Measurements from ENCODE around the gene AUTS2.

DNA sequence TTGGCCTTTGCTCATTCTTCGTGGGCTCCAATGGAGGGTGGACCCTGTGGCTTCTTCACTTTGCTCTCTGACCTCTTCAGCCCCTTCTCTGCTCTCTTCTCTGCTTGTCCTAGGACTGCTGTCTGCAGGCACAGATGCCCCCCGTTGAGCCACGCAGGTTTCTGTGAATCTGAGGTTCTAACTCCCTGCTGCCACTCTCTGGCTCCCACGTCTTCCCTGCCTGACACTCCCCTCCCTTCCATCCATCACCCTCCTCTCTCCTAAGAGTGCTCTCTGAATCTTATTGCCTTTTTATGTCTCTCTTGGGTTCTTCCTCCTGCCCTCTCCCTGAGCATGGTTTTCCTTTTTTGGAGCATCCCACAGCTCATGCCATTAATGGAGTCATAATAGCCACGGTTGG is 1034.1 kb downstream of the AUTS2 start:
- TF ChIP-seq EZH2 (IDR thresholded peaks at IDR 0.05; ENCODE audit: borderline replicate concordance, insufficient read depth, low read length, poor library complexity, severe bottlenecking) = no peak
- TF ChIP-seq CTCF (IDR thresholded peaks at IDR 0.05; ENCODE audit: poor library complexity, severe bottlenecking) = no peak
- no peak for TF ChIP-seq REST (IDR thresholded peaks at IDR 0.05; ENCODE audit: borderline replicate concordance)
- TF ChIP-seq SMC3 (conservative IDR thresholded peaks at IDR 0.05; ENCODE audit: poor library complexity) = no peak
- no peak for TF ChIP-seq RAD21 (conservative IDR thresholded peaks at IDR 0.05)
- TF ChIP-seq POLR2AphosphoS5 (IDR thresholded peaks at IDR 0.05) = no peak
